OCI-LY3 (cell line): ENCODE measurements around the gene CUX1.

Experiments used
- H2AFZ ChIP-seq: fragments of 200-600, 300-600 bp; shearing (Covaris generic); 2 replicates; pipeline ENCODE4 v1.6.0; 2014; ENCODE audit warnings: antibody characterized with exemption, low read depth, low read length
- H3K27ac ChIP-seq: fragments of 200-600, 300-600 bp; sonication (generic); 2 replicates; pipeline ENCODE4 v1.5.1; 2014; ENCODE audit warnings: mild to moderate bottlenecking, low read length, moderate library complexity, mixed read lengths
- H3K27me3 ChIP-seq: fragments of 200-600, 300-600 bp; sonication (generic); 2 replicates; pipeline ENCODE4 v1.6.1; 2014; ENCODE audit warnings: low read depth, low read length, mixed read lengths
- H3K36me3 ChIP-seq: fragments of 200-600, 300-600 bp; sonication (generic); replicated peaks from 2 replicates; pipeline ENCODE3; 2014; ENCODE audit warnings: low read depth, low read length, mixed read lengths
- H3K4me1 ChIP-seq: fragments of 300-600, 200-600 bp; sonication (generic); 2 replicates; pipeline ENCODE4 v1.6.1; 2014; ENCODE audit warnings: low read length, mixed read lengths
- H3K4me2 ChIP-seq: fragments of 200-600, 300-600 bp; sonication (generic); 2 replicates; pipeline ENCODE4 v1.6.1; 2014; ENCODE audit warnings: low read length, mixed read lengths
- H3K4me3 ChIP-seq: fragments of 300-600, 200-600 bp; sonication (generic); 2 replicates; pipeline ENCODE4 v1.5.1; 2014; ENCODE audit warnings: antibody characterized with exemption, mild to moderate bottlenecking, low read length, moderate library complexity
- H3K79me2 ChIP-seq: fragments of 300-600, 200-600 bp; shearing (Covaris generic); 2 replicates; pipeline ENCODE4 v1.6.1; 2014; ENCODE audit warnings: mild to moderate bottlenecking, low read length, mixed read lengths
- H3K9ac ChIP-seq: fragments of 300-600, 200-600 bp; shearing (Covaris generic); 2 replicates; pipeline ENCODE4 v1.6.0; 2014; ENCODE audit warnings: mild to moderate bottlenecking, low read length, moderate library complexity
- H3K9me3 ChIP-seq: fragments of 200-600, 300-600 bp; shearing (Covaris generic); 2 replicates; pipeline ENCODE4 v1.6.1; 2014; ENCODE audit warnings: low read length, mixed read lengths; ENCODE audit not compliant: insufficient read depth
- H4K20me1 ChIP-seq: fragments of 200-600, 300-600 bp; sonication (generic); 2 replicates; pipeline ENCODE4 v1.6.1; 2016; ENCODE audit warnings: low read length, mixed read lengths; ENCODE audit not compliant: insufficient read depth
- EZH2phosphoT487 ChIP-seq: fragments of 200-600 bp; shearing (Covaris generic); IDR thresholded peaks from 2 replicates; pipeline ENCODE4 v1.6.1; 2018; ENCODE audit warnings: antibody characterized with exemption, mixed run types, low read depth
- TF ChIP-seq, protein P1 (sequence below): fragments of 200-600, 300-600 bp; sonication (generic); IDR thresholded peaks from 2 replicates; pipeline ENCODE4 v1.5.1; 2014; ENCODE audit warnings: antibody characterized with exemption, low read length, low read depth

The CUX1 gene

DNA sequence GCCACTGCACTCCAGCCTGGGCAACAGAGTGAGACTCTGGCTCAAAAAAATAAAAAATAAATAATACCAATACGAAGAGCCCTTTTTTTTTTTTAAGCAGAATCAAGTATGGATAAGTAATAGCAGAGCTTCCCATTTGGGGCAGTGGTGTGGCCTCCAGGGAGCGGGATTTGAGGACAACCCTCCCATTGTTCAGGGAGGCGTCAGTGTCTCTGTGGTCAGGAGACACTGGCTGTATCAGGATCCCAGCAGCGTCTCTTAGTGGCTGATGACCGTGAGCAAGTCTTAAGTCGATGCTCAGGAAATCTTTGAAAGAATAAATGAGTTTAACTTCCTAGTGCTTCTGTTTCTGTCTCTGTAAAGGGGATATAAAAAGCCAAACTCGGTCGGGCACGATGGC lies 444.0 kb downstream of the CUX1 start:
- Histone ChIP-seq H3K9me3 (no peaks in the 10 kb centered on the region), H2AFZ (no peak overlapping the region), H4K20me1 (no peaks in the 10 kb centered on the region), H3K36me3 (no peaks in the 10 kb centered on the region), H3K4me3 (no peak overlapping the region), H3K27me3 (no peaks in the 10 kb centered on the region), H3K27ac (no peak overlapping the region), H3K4me2 (no peak overlapping the region), H3K79me2 (no peaks in the 10 kb centered on the region), H3K4me1 (no peaks in the 10 kb centered on the region), H3K9ac (no peak overlapping the region)
- TF ChIP-seq, protein P1, sequence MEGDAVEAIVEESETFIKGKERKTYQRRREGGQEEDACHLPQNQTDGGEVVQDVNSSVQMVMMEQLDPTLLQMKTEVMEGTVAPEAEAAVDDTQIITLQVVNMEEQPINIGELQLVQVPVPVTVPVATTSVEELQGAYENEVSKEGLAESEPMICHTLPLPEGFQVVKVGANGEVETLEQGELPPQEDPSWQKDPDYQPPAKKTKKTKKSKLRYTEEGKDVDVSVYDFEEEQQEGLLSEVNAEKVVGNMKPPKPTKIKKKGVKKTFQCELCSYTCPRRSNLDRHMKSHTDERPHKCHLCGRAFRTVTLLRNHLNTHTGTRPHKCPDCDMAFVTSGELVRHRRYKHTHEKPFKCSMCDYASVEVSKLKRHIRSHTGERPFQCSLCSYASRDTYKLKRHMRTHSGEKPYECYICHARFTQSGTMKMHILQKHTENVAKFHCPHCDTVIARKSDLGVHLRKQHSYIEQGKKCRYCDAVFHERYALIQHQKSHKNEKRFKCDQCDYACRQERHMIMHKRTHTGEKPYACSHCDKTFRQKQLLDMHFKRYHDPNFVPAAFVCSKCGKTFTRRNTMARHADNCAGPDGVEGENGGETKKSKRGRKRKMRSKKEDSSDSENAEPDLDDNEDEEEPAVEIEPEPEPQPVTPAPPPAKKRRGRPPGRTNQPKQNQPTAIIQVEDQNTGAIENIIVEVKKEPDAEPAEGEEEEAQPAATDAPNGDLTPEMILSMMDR: no peak
- TF ChIP-seq EZH2phosphoT487: no peak

DNA sequence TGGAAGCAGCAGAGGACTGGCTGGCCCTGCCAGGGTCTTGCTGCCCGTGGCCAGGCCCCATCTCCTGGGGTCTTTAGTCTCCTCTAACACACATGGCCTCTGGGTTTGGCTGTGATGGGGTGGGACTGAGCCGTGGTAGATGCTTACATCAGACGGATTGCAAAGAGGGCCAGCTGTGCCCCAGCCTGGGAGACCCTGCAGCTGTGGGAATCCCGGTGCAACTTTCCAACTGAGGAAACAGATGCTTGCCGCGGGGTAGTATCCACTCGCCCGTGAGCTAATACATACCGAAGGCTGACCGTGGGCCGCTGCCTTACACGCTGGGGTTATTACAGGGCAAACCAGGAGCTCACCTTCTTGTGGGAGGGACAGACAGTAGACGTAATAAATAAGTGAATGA lies 445.1 kb downstream of the CUX1 start:
- Histone ChIP-seq H3K4me2 (no peak overlapping the region), H2AFZ (no peak overlapping the region), H4K20me1 (no peaks in the 10 kb centered on the region), H3K36me3 (no peaks in the 10 kb centered on the region), H3K4me3 (no peak overlapping the region), H3K9ac (no peak overlapping the region), H3K27ac (no peak overlapping the region), H3K79me2 (no peaks in the 10 kb centered on the region), H3K27me3 (no peaks in the 10 kb centered on the region), H3K4me1 (no peaks in the 10 kb centered on the region), H3K9me3 (no peaks in the 10 kb centered on the region)
- TF ChIP-seq, protein P1: no peak
- TF ChIP-seq EZH2phosphoT487: no peak

DNA sequence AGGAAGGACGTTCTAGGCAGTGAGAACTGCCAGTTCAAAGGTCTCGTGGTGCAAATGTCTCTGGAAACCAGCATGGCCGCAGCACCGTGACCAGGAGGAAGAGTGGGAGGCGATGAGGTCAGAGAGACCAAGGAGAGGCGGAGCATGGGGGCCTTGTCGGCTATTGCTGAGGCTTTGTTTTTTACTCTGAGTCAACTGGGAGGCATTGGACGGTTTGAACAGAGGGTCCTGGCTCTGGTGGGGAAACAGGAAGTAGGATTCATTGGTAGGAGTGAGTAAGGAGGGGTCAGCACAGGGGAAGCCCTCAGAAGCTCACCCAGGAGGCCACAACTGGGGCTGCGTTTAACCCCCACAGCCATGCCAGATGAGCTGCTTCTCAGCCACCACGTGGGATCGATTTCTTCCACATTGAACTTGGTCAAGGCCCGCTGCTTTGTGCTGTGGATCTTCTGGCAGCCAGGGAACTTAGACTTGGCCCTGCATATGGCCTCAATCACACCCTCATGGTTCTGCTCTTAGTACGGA lies 447.0 kb downstream of the CUX1 start:
- no peaks in the 10 kb centered on the region for H3K79me2 ChIP-seq
- no peak for TF ChIP-seq EZH2phosphoT487
- TF ChIP-seq, protein P1: no peak
- no peak overlapping the region for H3K27ac ChIP-seq
- no peaks in the 10 kb centered on the region for H4K20me1 ChIP-seq
- no peak overlapping the region for H3K4me3 ChIP-seq
- H3K4me2 ChIP-seq: no peak overlapping the region
- H2AFZ ChIP-seq: no peak overlapping the region
- 0 out of 2 replicates have a peak, but pooled peaks cover 4% of the 10 kb centered on the region for H3K27me3 ChIP-seq
- no peaks in the 10 kb centered on the region for H3K4me1 ChIP-seq
- no peaks in the 10 kb centered on the region for H3K36me3 ChIP-seq
- no peaks in the 10 kb centered on the region for H3K9me3 ChIP-seq
- H3K9ac ChIP-seq: no peak overlapping the region

DNA sequence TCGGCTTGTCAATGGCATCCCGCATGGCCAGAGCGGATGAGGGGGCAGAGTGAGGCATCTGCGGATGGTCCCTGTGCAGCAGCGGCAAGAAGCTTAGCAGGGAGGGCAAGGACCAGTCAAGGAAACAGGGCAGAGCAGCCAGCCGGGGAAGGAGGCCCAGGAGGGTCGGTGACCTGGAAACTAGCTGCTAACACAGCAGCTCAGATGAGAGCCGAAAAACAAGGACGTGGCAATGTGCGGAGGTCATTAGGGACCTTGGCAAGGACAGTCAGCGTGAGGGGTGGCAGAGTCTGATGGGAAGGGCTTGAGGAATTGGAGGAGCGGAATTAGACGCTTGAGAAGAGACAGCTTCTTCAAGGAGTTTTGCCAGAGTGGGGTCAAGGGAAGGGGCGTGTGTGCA lies 449.1 kb downstream of the CUX1 start:
- Histone ChIP-seq H3K27me3 (0 out of 2 replicates have a peak, but pooled peaks cover 4% of the 10 kb centered on the region), H4K20me1 (no peaks in the 10 kb centered on the region), H3K4me1 (no peaks in the 10 kb centered on the region), H3K4me3 (no peak overlapping the region), H3K9ac (no peak overlapping the region), H3K36me3 (no peaks in the 10 kb centered on the region), H3K9me3 (no peaks in the 10 kb centered on the region), H3K79me2 (no peaks in the 10 kb centered on the region), H3K27ac (no peak overlapping the region), H3K4me2 (no peak overlapping the region), H2AFZ (no peak overlapping the region)
- no peak for TF ChIP-seq EZH2phosphoT487
- TF ChIP-seq, protein P1: no peak
